SU-DHL-6 (cell line): ENCODE data around the gene UCK2.
"Not testable (repeated sequence)": the region's sequence is repeated elsewhere in the genome, so short reads cannot be mapped to it uniquely, and the experiment has no call there.

Source experiments
- EZH2phosphoT487 ChIP-seq: fragments of 200-600 bp; sonication (generic), shearing (Covaris generic); conservative IDR thresholded peaks from 2 replicates; pipeline ENCODE4 v1.6.1; 2018; ENCODE audit warnings: mild to moderate bottlenecking, antibody characterized with exemption, low read length, moderate library complexity, mixed read lengths
- TF ChIP-seq, protein P1 (sequence below): fragments of 200-600 bp; sonication (generic); IDR thresholded peaks from one replicate; pipeline ENCODE4 v1.5.1; 2017; ENCODE audit warnings: antibody characterized with exemption, mild to moderate bottlenecking, low read length, moderate library complexity; ENCODE audit not compliant: insufficient read depth, poor library complexity, severe bottlenecking

DNA sequence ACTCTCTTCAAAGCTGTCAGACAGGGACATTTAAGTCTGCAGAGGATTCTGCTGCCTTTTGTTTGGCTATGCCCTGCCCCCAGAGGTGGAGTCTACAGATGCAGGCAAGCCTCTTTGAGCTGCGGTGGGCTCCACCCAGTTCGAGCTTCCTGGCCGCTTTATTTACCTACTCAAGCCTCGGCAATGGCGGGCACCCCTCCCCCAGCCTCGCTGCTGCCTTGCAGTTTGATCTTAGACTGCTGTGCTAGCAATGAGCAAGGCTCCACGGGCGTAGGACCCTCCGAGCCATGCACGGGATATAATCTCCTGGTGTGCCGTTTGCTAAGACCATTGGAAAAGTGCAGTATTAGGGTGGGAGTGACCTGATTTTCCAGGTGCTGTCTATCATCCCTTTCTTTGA, 43.9 kb upstream of the UCK2 start:
- TF ChIP-seq, protein P1, sequence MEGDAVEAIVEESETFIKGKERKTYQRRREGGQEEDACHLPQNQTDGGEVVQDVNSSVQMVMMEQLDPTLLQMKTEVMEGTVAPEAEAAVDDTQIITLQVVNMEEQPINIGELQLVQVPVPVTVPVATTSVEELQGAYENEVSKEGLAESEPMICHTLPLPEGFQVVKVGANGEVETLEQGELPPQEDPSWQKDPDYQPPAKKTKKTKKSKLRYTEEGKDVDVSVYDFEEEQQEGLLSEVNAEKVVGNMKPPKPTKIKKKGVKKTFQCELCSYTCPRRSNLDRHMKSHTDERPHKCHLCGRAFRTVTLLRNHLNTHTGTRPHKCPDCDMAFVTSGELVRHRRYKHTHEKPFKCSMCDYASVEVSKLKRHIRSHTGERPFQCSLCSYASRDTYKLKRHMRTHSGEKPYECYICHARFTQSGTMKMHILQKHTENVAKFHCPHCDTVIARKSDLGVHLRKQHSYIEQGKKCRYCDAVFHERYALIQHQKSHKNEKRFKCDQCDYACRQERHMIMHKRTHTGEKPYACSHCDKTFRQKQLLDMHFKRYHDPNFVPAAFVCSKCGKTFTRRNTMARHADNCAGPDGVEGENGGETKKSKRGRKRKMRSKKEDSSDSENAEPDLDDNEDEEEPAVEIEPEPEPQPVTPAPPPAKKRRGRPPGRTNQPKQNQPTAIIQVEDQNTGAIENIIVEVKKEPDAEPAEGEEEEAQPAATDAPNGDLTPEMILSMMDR, result not testable (repeated sequence)
- not testable (repeated sequence) for TF ChIP-seq EZH2phosphoT487
